ENCODE data around the gene FCRLA.

DNA sequence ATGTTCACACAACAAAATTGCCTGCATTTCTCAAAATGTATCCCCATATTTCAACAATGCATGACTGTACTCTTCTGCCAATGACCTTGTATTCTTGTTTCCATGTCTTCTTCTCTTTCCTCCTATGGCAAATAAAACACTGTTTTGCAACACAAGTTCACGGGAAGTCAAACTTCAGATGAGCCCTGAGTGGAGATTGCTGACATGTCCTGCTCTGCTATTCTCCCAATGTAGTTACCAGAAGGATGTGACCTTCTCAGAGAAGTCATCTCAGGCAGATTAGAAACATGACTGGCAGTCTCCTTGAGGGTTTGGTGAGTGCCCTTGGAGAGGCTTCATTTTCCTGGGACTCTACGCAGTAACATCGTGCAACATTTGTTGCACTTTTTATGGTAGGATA lies 28.5 kb upstream of the FCRLA start:
- TF ChIP-seq MAX (IDR thresholded peaks at IDR 0.05) (no peak), RAD21 (IDR thresholded peaks at IDR 0.05; ENCODE audit: low read depth) (no peak), EP300 (IDR thresholded peaks at IDR 0.05; ENCODE audit: borderline replicate concordance) (no peak), YY1 (IDR thresholded peaks at IDR 0.05; ENCODE audit: low read depth) (no peak), FOXM1 (IDR thresholded peaks at IDR 0.05; ENCODE audit: borderline replicate concordance, low read depth) (no peak), EGR1 (IDR thresholded peaks at IDR 0.05) (no peak), TAF1 (IDR thresholded peaks at IDR 0.05; ENCODE audit: low read depth) (no peak), ZBTB7A (IDR thresholded peaks at IDR 0.05; ENCODE audit: low read depth) (no peak)
